Loucy (cell line): ENCODE data around the gene MCF2L.

ENCODE experiments used
- H2AFZ ChIP-seq: fragments of 200-600 bp; sonication (generic); 2 replicates; pipeline ENCODE4 v1.6.0; 2016; ENCODE audit warnings: antibody characterized with exemption, mild to moderate bottlenecking, low read length, moderate library complexity
- H3F3A ChIP-seq: fragments of 200-600 bp; 2 replicates; pipeline ENCODE4 v1.6.0; 2016; ENCODE audit warnings: antibody characterized with exemption, low read depth, mild to moderate bottlenecking
- H3K27me3 ChIP-seq: fragments of 200-600 bp; sonication (generic); 2 replicates; pipeline ENCODE4 v1.6.1; 2014; ENCODE audit warnings: low read length, mild to moderate bottlenecking; ENCODE audit not compliant: insufficient read depth, poor library complexity, severe bottlenecking
- H3K36me3 ChIP-seq: fragments of 200-600 bp; sonication (generic); 2 replicates; pipeline ENCODE4 v1.6.1; 2016; ENCODE audit warnings: low read length; ENCODE audit not compliant: insufficient read depth
- H3K4me1 ChIP-seq: fragments of 200-600 bp; sonication (generic); 2 replicates; pipeline ENCODE4 v1.5.1; 2014; ENCODE audit warnings: low read length, mild to moderate bottlenecking; ENCODE audit not compliant: insufficient read depth, poor library complexity, severe bottlenecking
- H3K4me2 ChIP-seq: fragments of 200-600 bp; sonication (generic); 2 replicates; pipeline ENCODE4 v1.6.0; 2014; ENCODE audit warnings: antibody characterized with exemption, low read length, low read depth, mild to moderate bottlenecking; ENCODE audit not compliant: poor library complexity, severe bottlenecking
- H3K4me3 ChIP-seq: fragments of 200-600 bp; sonication (generic); 2 replicates; pipeline ENCODE4 v1.5.1; 2014; ENCODE audit warnings: low read length, mild to moderate bottlenecking, mixed read lengths; ENCODE audit not compliant: poor library complexity, severe bottlenecking
- H3K79me2 ChIP-seq: fragments of 200-600 bp; sonication (generic); 2 replicates; pipeline ENCODE4 v1.6.1; 2014; ENCODE audit warnings: low read length; ENCODE audit not compliant: insufficient read depth
- H3K9ac ChIP-seq: fragments of 200-600 bp; sonication (generic); 2 replicates; pipeline ENCODE4 v1.6.0; 2014; ENCODE audit warnings: mild to moderate bottlenecking, low read depth, low read length, moderate library complexity; ENCODE audit not compliant: poor library complexity, severe bottlenecking
- H3K9me2 ChIP-seq: fragments of 200-600 bp; sonication (generic); replicated peaks from 2 replicates; pipeline ENCODE4 v1.6.1; 2016; ENCODE audit warnings: low read depth, low read length, mixed read lengths
- H3K9me3 ChIP-seq: fragments of 200-600 bp; sonication (generic); 2 replicates; pipeline ENCODE4 v1.6.1; 2014; ENCODE audit warnings: mild to moderate bottlenecking, antibody characterized with exemption, low read length, low read depth; ENCODE audit not compliant: insufficient read depth
- H4K20me1 ChIP-seq: fragments of 200-600 bp; sonication (generic); 2 replicates; pipeline ENCODE4 v1.6.0; 2014; ENCODE audit warnings: antibody characterized with exemption, low read length, mild to moderate bottlenecking; ENCODE audit not compliant: insufficient read depth, poor library complexity, severe bottlenecking
- EZH2phosphoT487 ChIP-seq: fragments of 200-600 bp; IDR thresholded peaks from 2 replicates; pipeline ENCODE4 v1.6.1; 2018; ENCODE audit warnings: antibody characterized with exemption, mild to moderate bottlenecking, moderate library complexity, borderline replicate concordance
- TF ChIP-seq, protein P1 (sequence below): fragments of 200-600 bp; sonication (generic); conservative IDR thresholded peaks from 2 replicates; pipeline ENCODE4 v1.5.1; 2014; ENCODE audit warnings: mild to moderate bottlenecking, antibody characterized with exemption, low read length

Gene MCF2L

DNA sequence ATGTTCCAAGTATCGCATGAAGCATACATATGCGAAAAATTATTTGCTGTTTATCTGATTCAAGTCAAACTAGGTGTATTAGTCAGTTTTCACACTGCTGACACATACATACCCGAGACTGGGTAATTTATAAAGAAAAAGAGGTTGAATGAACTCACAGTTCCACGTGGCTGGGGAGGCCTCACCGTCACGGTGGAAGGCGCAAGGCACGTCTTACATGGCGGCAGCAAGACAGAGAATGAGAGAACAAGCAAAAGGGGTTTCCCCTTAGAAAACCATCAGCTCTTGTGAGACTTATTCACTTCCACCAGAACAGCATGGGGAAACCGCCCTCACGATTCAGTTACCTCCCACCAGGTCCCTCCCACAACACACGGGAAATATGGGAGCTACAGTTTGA is 176.5 kb downstream of the MCF2L start:
- Histone ChIP-seq H3K4me1 (no peaks in the 10 kb centered on the region), H3K9me3 (no peaks in the 10 kb centered on the region), H3K4me3 (no peak overlapping the region), H3K27me3 (no peaks in the 10 kb centered on the region), H2AFZ (no peak overlapping the region), H3K79me2 (no peaks in the 10 kb centered on the region), H3K9ac (no peak overlapping the region), H3K9me2 (no peaks in the 10 kb centered on the region), H3F3A (no peaks in the 10 kb centered on the region), H3K4me2 (no peak overlapping the region), H4K20me1 (no peaks in the 10 kb centered on the region), H3K36me3 (no peaks in the 10 kb centered on the region)
- TF ChIP-seq EZH2phosphoT487 = no peak
- TF ChIP-seq, protein P1, sequence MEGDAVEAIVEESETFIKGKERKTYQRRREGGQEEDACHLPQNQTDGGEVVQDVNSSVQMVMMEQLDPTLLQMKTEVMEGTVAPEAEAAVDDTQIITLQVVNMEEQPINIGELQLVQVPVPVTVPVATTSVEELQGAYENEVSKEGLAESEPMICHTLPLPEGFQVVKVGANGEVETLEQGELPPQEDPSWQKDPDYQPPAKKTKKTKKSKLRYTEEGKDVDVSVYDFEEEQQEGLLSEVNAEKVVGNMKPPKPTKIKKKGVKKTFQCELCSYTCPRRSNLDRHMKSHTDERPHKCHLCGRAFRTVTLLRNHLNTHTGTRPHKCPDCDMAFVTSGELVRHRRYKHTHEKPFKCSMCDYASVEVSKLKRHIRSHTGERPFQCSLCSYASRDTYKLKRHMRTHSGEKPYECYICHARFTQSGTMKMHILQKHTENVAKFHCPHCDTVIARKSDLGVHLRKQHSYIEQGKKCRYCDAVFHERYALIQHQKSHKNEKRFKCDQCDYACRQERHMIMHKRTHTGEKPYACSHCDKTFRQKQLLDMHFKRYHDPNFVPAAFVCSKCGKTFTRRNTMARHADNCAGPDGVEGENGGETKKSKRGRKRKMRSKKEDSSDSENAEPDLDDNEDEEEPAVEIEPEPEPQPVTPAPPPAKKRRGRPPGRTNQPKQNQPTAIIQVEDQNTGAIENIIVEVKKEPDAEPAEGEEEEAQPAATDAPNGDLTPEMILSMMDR = no peak

DNA sequence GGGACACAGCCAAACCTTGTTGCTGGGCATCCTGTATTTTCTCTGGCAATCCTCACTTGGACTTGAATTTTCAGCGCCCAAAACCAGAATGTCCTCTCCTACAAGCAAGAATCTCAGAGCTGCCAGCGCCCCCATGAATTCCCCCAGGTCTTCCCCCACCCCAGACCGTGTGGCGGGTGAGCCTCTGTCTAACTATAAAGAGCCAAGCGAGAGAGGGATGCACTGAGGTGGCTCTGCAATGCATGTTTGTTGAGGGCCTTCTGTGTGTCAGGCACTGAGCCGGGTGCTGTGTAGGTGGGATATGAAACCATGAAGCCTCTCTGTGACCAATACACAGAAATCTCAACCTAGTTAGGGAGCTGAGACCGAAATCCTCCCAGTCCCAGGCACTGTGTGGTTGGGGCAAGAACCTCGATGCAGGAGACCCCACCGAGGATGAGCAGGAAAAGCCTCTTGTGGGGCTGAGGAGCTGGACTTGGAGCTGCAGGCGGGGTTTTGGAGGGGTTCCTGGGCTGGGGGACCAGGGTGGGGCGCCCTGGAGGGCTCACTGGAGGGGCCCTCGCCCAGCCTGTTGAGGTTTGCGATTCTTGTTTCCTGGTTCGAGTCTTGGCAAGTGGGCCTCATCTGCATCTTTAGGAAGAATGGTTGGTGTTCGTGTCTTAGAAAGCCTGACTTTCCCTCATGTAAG is 177.0 kb downstream of the MCF2L start:
- TF ChIP-seq EZH2phosphoT487 = no peak
- TF ChIP-seq, protein P1 = no peak
- H3K36me3 ChIP-seq = no peaks in the 10 kb centered on the region
- no peaks in the 10 kb centered on the region for H3K27me3 ChIP-seq
- no peaks in the 10 kb centered on the region for H3K9me3 ChIP-seq
- H4K20me1 ChIP-seq = no peaks in the 10 kb centered on the region
- H3K4me1 ChIP-seq = no peaks in the 10 kb centered on the region
- H3K79me2 ChIP-seq = no peaks in the 10 kb centered on the region
- no peak overlapping the region for H3K4me3 ChIP-seq
- no peak overlapping the region for H3K9ac ChIP-seq
- no peak overlapping the region for H3K4me2 ChIP-seq
- H3K9me2 ChIP-seq = no peaks in the 10 kb centered on the region
- no peaks in the 10 kb centered on the region for H3F3A ChIP-seq
- H2AFZ ChIP-seq = no peak overlapping the region

DNA sequence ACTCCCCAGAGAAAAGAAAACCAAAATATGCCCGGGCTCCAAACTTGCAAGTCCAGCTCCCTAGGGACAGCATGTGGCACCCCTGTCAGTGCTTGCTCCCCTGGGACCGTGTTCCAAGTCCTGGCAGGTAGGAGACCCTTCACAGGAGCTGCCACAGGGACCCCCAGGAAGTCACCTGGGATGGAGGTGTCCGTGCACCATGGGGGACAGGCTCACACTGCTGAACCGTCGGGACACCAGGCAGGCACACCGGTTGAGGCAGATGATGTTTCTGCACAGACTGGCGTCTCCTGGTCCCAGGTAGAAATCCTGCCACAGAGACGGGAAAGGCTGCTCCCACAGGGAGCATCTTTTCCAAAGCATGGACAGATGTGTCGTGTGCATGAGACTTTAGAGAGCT is 177.7 kb downstream of the MCF2L start:
- no peak for TF ChIP-seq EZH2phosphoT487
- TF ChIP-seq, protein P1 = no peak
- Histone ChIP-seq H3K27me3 (no peaks in the 10 kb centered on the region), H4K20me1 (no peaks in the 10 kb centered on the region)

More for the DNA sequence above, 177.7 kb downstream of the MCF2L start:
- H3K79me2 ChIP-seq = no peaks in the 10 kb centered on the region
- H3K9me3 ChIP-seq = no peaks in the 10 kb centered on the region
- H3K9me2 ChIP-seq = no peaks in the 10 kb centered on the region
- no peaks in the 10 kb centered on the region for H3K4me1 ChIP-seq
- H3K4me2 ChIP-seq = no peak overlapping the region
- no peak overlapping the region for H3K4me3 ChIP-seq
- no peaks in the 10 kb centered on the region for H3K36me3 ChIP-seq
- no peaks in the 10 kb centered on the region for H3F3A ChIP-seq
- no peak overlapping the region for H3K9ac ChIP-seq
- no peak overlapping the region for H2AFZ ChIP-seq
